Measurements from ENCODE around the gene URAD. TPM values are rescaled to one million over a fixed set of nuclear protein-coding genes. Genes with fewer than 3 reads are reported as not detected.
A peak's percentile ranks its signal among the peaks of the same experiment; 100 is the strongest.
"Not testable (repeated sequence)": the region's sequence is repeated elsewhere in the genome, so short reads cannot be mapped to it uniquely, and the experiment has no call there.

Gene URAD
- not detected in 2 replicates for total RNA-seq (2014; rRNA removed; shearing (Covaris generic))
- not detected in 2 replicates for polyA plus RNA-seq (2015; cell fraction: cytosol; rRNA removed)
- polyA plus RNA-seq (2015; cell fraction: nucleus; rRNA removed), result not detected in 2 replicates

GRCh38 chr13:27988520-27988919, at the start of gene URAD:
Gene URAD, minus strand, starts transcription at chr13:27988693. Its CDS starts 56 bp downstream, at chr13:27988637.
- in situ Hi-C loops (cut with HindIII; ENCODE audit: low pct_unique_long_range_greater_than_20kb, low sequenced_read_pairs), result no loop called here
- DNase-seq (ENCODE audit: low read depth, low spot score), result no peak

GRCh38 chr13:28037399-28037798, 48.9 kb upstream of the URAD start:
- in situ Hi-C loops (cut with HindIII; ENCODE audit: low pct_unique_long_range_greater_than_20kb, low sequenced_read_pairs), result no loop called here
- DNase-seq (ENCODE audit: low read depth, low spot score), result no peak

DNA sequence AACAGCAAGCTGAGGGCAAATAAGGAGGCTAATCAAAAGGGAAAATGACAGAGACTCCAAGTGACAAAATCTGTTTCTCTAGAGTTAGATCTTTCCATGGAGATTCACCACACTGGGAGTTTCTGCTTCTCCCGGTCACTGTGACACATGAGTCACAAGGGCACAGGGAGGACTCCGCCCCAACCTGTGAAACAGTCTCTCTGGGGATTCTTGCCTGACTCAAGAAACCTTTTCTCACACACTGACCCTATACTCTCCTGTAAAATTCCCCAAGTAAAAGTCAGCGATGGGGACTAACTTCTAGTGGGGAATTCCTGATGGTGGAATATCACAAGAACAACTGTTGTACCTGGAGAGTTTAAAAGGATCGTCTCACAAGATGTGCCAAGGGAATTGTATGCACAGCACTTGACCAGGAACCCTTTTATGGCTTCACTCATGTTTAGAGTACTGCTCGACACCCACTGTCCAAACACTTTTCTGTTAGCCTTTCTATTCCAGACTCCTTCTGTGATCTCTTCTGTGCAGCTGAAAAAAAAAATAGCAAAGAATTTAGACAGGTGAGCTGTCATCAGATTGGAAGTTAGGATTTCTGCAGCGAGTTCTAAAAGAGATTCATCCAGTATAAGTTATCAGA, 46.8 kb upstream of the URAD start:
- in situ Hi-C loops (cut with HindIII; ENCODE audit: low pct_unique_long_range_greater_than_20kb, low sequenced_read_pairs), result no loop called here
- no peak for DNase-seq (ENCODE audit: low read depth, low spot score)

GRCh38 chr13:28033894-28034655, 45.6 kb upstream of the URAD start:
- in situ Hi-C loops (cut with HindIII; ENCODE audit: low pct_unique_long_range_greater_than_20kb, low sequenced_read_pairs), result no loop called here
- no peak for DNase-seq (ENCODE audit: low read depth, low spot score)

- DNase-seq (ENCODE audit: low read depth, low spot score); in situ Hi-C loops (cut with HindIII; ENCODE audit: low pct_unique_long_range_greater_than_20kb, low sequenced_read_pairs): not testable (repeated sequence)
These were observed 43.9 kb upstream of the URAD start for GRCh38 chr13:28032438-28032837.

DNA sequence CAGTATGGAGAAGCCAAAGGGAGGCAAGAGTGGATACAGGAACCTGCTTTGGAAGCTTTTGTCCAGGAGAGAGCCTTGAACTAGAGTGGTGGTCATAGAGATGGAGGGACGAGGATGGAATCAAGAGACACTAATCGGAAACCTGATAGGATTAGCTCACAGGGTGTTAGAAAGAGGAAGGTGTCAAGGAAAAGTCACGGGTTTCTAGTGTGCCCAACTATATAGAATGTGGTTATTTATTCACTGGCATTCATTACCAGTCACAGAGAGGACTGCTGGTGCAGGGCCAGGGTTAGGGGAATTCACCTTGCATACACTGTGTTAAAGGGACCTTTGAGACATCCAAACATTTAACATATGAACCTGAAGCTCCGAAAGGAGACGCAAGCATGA, 43.4 kb upstream of the URAD start:
- DNase-seq (ENCODE audit: low read depth, low spot score), result no peak
- in situ Hi-C loops (cut with HindIII; ENCODE audit: low pct_unique_long_range_greater_than_20kb, low sequenced_read_pairs), result no loop called here

DNA sequence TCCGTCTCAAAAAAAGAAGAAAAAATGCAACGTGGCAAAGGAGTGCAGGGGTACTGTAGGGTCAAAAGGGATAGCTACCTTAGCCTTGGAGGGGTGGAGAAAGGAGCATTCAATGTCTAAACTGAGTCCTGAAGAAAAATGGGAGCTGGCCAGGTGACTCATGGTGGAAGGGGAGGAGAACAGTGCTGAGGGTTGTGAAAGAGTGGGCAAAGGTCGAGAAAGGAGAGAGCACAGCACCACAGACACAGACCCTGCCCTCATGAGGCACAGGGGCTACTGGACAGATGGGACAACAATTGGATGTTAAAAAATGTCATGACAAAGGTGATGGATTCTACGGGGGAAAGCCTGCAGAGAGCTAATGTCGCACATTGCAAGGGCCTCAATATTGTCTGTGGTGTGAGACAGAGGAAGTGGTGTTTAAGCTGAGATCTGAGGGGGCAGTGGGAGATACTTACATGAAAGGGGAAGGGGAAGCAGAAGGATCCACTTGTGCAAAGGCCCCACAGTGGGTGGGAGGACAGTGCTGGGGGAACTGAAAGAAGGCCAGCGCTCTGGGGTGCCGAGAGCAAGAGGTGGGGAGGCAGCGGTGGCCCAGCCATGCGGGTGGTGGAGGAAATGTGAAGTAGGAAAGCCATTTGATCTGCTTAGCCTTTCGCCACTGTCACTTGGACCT, 42.9 kb upstream of the URAD start:
- in situ Hi-C loops (cut with HindIII; ENCODE audit: low pct_unique_long_range_greater_than_20kb, low sequenced_read_pairs), result no loop called here
- no peak for DNase-seq (ENCODE audit: low read depth, low spot score)

DNA sequence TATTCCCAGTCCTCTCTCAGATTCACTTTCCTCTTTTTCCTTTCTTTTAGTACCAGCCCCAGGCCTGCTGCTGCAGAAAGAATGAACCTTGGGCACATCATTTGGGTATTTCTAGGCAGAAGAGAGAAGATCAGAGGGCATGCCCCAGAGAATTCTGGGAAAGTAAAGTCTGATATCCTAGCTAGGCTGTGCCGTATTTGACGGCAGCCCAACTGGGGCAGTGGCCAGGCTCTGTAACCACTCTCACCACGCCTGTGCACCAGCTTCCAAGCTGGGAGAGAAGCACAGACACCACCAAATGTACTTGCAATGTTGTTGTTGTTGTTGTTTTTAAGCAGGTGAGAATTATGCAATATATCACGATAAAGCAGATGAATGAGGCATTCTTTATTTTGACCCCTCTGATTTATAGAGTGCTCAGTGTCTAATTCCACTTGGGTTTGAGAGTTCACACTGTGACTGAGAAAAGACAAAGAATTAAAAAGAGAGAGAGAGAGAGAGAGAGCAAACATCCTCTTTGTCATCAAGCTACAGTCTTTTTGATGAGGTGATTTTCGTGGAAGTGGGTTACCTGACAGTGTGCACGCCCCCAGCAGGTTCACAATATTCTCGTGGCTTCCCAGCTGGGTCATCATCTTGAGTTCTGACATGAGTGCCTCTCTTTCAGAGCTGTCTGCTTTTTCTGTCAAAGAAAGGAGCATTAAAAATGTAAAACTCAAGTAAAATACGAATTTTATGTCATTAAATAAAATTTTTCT, 39.3 kb upstream of the URAD start:
- no peak for DNase-seq (ENCODE audit: low read depth, low spot score)
- in situ Hi-C loops (cut with HindIII; ENCODE audit: low pct_unique_long_range_greater_than_20kb, low sequenced_read_pairs), result no loop called here

- no peak for DNase-seq (ENCODE audit: low read depth, low spot score)
- in situ Hi-C loops (cut with HindIII; ENCODE audit: low pct_unique_long_range_greater_than_20kb, low sequenced_read_pairs), result no loop called here
These were observed 38.6 kb upstream of the URAD start for GRCh38 chr13:28027071-28027470.

GRCh38 chr13:28026508-28026907, 38.0 kb upstream of the URAD start:
- in situ Hi-C loops (cut with HindIII; ENCODE audit: low pct_unique_long_range_greater_than_20kb, low sequenced_read_pairs), result no loop called here
- DNase-seq (ENCODE audit: low read depth, low spot score), result no peak

- in situ Hi-C loops (cut with HindIII; ENCODE audit: low pct_unique_long_range_greater_than_20kb, low sequenced_read_pairs), result no loop called here
- DNase-seq (ENCODE audit: low read depth, low spot score), result peak; percentile 50
These were observed 34.5 kb upstream of the URAD start for GRCh38 chr13:28022848-28023518.

- in situ Hi-C loops (cut with HindIII; ENCODE audit: low pct_unique_long_range_greater_than_20kb, low sequenced_read_pairs), result no loop called here
These were observed 25.8 kb upstream of the URAD start for GRCh38 chr13:28014301-28014700.

DNA sequence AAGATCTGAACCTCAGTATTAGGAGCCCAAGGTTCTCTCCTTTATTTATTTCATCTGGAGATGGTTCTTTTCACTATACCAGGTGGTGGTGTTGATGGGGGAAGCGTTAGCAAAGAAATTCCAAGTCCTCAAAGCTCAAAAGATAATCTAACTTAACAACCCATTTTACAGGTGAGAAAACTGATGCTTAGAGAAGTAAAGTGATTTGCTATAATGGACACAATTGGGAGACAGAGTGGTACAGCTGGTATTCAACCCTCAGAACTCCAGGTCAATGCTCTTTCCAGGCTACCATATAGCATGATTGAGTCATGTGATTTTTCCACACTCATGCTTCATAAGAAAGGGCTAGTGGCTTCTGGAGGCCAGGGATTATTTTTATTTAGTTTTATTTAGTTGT, 25.0 kb upstream of the URAD start:
- in situ Hi-C loops (cut with HindIII; ENCODE audit: low pct_unique_long_range_greater_than_20kb, low sequenced_read_pairs), result no loop called here
- DNase-seq (ENCODE audit: low read depth, low spot score), result no peak

More at GRCh38 chr13:28014301-28014700, 25.8 kb upstream of the URAD start:
- DNase-seq (ENCODE audit: low read depth, low spot score), result no peak

- DNase-seq (ENCODE audit: low read depth, low spot score), result no peak
- in situ Hi-C loops (cut with HindIII; ENCODE audit: low pct_unique_long_range_greater_than_20kb, low sequenced_read_pairs), result no loop called here
These were observed 24.4 kb upstream of the URAD start for GRCh38 chr13:28012896-28013295.

DNA sequence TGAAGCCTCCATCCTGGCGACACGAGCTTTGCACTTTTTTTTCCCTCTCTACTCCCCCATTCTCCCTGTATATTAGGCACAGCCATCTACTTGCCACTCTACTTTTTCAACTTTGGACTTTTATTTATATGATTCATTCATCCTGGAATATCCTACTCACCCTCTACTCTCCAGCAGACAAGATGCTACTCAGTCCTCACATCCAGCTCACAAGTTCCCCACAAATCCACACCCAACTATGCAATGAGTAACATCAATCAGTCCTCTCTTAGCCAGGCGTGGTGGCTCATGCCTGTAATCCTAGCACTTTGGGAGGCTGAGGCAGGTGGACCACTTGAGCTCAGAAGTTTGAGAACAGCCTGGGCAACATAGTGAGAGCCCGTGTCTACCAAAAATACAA, 23.9 kb upstream of the URAD start:
- in situ Hi-C loops (cut with HindIII; ENCODE audit: low pct_unique_long_range_greater_than_20kb, low sequenced_read_pairs), result no loop called here
- no peak for DNase-seq (ENCODE audit: low read depth, low spot score)

DNA sequence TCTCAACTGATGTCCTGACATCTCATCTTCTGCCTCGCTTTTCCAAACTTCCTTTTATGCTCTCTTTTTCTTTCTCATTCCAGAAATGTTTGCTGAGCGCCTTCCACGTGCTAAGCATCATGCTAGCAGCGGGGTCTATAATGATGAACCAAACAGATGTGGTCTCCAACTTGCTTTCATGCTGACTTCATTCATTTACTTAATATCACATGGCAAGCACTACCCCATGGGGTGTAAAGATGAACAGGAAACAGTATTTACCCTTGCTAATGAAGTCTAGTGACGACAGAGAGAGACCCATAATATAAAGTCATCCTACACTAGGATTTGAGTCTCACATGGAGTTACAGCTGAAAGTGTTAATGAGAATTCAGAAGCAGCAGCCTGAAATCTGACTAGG, 21.6 kb upstream of the URAD start:
- in situ Hi-C loops (cut with HindIII; ENCODE audit: low pct_unique_long_range_greater_than_20kb, low sequenced_read_pairs), result no loop called here

GRCh38 chr13:28005016-28005415, 16.5 kb upstream of the URAD start:
- in situ Hi-C loops (cut with HindIII; ENCODE audit: low pct_unique_long_range_greater_than_20kb, low sequenced_read_pairs); DNase-seq (ENCODE audit: low read depth, low spot score): not testable (repeated sequence)

More for the DNA sequence above, 21.6 kb upstream of the URAD start:
- no peak for DNase-seq (ENCODE audit: low read depth, low spot score)

All from SK-MEL-5 (cell line).